ENCODE data around the gene DLX4.

DLX4 gene

DNA sequence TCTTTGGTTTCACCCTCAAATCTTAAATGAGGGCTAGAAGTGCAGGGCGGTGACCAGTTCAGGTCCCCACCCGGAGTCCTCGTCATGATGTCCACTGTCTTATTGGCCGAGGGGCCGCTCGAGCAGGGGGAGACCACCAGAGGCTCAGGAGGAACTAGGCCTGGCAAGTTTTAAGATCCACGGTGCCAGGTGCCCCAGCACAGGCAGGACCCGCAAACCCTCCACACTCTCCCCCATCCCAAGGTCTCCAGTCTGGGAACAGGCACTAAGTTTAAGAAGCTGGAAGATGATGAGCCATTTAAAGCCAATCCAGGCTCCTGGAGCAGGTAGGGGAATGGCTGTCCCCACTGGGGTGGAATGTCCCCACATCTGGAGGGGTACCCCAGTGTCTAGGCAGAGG, 21.9 kb downstream of the DLX4 start:
- DNase-seq, result no peak

- no peak for DNase-seq
Measured at GRCh38 chr17:49991409-49991808, 22.4 kb downstream of the DLX4 start.

- DNase-seq, result no peak
Measured at GRCh38 chr17:49992191-49992932, 23.4 kb downstream of the DLX4 start.

DNA sequence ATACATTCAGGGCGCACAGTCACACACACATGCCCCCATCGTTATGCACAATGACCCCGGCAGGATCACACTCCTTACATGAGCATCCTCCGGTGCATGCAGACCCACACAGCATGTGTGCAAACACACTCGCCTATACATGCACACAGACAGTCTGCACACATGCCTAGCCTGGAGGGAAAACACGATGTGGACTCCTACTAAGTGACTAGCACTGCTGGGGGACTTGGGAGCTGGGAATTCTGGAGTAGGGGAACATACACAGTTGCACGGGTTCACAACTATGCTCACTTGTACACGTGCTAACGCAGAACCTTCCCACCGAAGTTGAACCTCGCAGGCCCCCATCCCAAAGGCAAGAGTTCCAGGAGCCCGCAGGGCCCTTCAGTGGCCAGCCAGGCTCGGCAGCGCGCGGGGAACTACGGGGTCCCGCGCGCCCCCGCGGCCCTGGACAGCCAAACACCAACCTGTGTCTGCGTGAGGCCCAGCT, 24.0 kb downstream of the DLX4 start:
- no peak for DNase-seq

DNA sequence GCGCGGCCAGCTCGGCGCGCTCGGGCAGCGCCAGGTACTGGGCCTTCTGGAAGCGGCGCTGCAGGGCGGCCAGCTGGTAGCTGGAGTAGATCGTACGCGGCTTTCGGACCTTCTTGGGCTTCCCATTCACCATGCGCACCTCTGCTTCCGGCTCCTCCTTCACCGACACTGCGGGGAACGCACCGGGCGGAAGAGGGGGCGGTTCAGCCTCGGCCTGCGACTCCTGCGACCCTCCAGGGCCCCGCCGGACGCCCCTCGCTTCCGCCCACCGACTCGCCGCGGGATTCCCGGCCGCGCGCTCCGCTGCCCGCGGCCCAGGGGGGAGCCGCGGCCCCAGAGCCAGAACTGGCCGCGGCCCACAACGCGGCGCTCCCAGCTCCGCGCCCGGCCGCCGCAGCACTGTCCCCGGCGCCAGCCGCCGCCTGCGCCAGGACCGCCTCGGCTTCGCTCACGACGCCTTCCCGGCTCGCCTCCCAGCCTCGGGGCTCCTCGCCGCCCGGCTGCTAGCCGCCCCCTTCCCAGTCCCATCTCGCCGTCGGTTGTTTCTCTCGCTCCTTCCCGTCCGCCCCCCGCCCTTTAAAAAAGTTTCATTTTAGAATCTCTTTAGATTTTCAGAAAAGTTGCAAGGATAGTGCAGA, 24.6 kb downstream of the DLX4 start:
- no peak for DNase-seq

GRCh38 chr17:49994085-49995054, 25.4 kb downstream of the DLX4 start:
- DNase-seq, result no peak

GRCh38 chr17:49995055-49995738, 26.2 kb downstream of the DLX4 start, which contains the start of gene DLX3:
TSS of gene DLX3 (minus strand) at chr17:49995224. CDS start at chr17:49994998, 226 bp downstream.
- no peak for DNase-seq

DNA sequence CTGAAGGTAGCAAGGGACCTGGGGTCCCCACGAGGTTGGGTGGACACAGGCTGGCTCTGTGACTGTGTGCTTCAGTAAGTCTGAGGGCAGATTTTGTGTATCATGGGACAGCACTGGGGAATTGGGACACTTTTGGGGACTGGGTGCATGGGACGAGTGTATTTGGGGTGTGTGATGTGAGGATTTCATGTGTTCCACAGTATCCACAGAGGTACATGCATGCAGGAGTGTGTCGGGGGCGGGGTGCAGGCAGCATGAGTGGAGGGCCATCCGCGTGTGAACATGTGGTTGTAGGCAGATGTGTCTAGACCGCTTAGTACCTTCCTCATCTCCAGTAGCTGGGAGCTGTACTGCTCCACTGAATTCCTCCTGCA, 27.1 kb downstream of the DLX4 start:
- no peak for DNase-seq

DNA sequence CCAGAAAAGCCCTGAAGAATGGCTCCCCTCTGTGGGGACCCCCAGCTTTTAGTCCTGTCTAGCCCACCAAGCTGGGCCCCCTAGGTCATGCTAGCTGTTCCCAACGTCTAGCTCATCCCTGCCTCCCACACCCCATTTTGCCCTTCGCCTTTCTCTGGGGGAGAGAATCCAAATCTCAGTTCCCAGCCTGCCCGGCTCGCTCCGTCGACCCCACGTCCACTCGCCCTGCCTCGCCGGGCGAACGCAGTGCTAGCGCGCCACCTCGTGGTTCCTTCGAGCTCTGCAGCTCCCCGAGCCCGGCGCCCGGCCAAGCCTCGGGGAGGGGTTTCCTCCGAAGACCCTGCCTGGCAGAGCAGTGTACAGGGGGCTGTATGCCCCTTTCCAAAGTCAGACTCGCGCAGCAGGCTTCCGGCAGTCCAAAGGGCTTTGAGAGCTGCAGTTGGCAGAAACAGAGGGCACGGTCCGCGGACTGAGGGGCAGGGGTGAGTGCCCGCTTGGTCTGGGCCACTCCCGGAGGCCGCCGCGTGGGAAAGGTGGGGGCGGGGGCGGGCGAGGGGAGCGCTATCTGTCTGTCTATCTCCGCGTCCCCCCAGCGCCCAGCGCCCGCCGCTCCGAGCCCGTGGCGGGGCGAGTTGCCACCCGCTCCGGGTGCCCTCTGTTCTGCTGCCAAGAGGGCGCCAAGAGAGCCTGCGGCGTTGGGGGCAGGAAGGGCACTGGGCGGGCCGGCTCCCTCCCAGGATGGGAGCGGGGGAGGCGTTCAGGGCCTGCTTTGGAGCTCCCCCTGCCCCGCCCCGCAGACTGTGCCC, 27.7 kb downstream of the DLX4 start:
- DNase-seq, result peak; percentile 56

DNA sequence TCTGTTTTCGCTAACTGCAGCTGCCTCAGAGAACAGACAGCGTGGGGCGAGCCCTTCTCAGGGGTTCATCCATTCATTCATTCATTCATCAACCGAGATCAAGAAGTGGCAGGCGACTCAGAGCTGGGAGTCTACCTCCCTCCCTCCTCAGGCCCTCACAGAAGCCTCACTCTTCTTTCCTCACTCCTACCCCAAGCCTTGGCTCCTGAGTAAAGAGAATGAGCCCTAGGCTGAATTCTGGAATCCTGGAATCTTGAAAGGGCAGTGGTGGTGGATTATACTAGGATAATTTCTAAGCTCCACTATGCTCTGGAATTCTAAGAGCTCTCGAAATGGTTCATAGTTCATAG, 28.3 kb downstream of the DLX4 start:
- no peak for DNase-seq

- DNase-seq, result peak; percentile 88
Measured at GRCh38 chr17:49997773-49998703, 29.0 kb downstream of the DLX4 start.

- DNase-seq, result no peak
Measured at GRCh38 chr17:49998836-49999511, 30.0 kb downstream of the DLX4 start.

DNA sequence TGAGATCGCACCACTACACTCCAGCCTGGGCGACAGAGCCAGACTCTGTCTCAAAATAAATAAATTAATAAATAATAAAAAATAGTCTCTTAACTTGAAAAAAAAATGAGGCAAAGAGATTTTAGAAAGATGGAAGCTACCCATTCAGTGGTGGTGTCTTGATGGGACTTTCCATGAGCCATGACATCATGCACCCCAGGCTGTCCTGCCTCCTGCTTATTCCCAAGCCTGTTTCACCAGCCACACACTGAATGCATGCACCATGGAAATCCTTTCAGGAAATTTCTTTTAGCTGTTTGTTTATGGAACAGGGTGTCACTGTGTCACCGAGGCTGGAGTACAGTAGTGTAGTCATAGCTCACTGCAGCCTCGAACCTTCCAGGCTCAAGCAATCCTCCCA, 34.9 kb downstream of the DLX4 start:
- DNase-seq, result no peak

- DNase-seq, result no peak
Measured at GRCh38 chr17:50009282-50009681, 40.3 kb downstream of the DLX4 start.

- no peak for DNase-seq
Measured at GRCh38 chr17:50013079-50013478, 44.1 kb downstream of the DLX4 start.

- DNase-seq, result no peak
Measured at GRCh38 chr17:50014471-50015088, 45.6 kb downstream of the DLX4 start.

GRCh38 chr17:50015146-50015545, 46.2 kb downstream of the DLX4 start:
- no peak for DNase-seq

- no peak for DNase-seq
Measured at GRCh38 chr17:50018909-50019308, 49.9 kb downstream of the DLX4 start.

- DNase-seq, result no peak
Measured at GRCh38 chr17:50020841-50021599, 52.0 kb downstream of the DLX4 start.

Measured in activated CD4-positive, alpha-beta T cell treated with anti-CD3 and anti-CD28 coated beads, Interleukin-2, amount 50 U/mL, for 16 hours (primary cell).